ENCODE data around the gene TOX2.

DNA sequence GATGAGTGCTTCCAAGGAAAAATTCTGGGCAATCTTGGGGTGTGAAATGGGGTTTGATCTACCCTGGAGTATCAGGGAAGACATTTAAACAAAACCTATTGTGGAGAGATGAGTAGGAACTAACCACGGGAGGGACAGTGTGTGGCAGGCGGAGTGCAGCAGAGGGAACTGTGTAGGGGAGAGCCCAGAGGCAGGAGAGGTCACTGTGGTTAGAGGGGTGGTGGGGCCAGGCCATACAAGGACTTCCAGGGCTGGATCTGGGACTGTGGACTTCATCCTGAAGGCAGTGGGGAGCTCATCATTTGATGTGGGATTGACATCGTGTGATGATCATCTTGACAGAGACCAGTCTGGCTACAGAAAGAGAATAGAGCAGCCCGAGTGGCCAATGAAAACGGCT lies 89.0 kb downstream of the TOX2 start:
- TF ChIP-seq BHLHE40 (IDR thresholded peaks at IDR 0.05; ENCODE audit: low read depth, low read length) (no peak), RFX5 (IDR thresholded peaks at IDR 0.05; ENCODE audit: low read depth, low read length) (no peak), ELK1 (IDR thresholded peaks at IDR 0.05; ENCODE audit: borderline replicate concordance, low read depth, low read length) (no peak), POLR2A (IDR thresholded peaks at IDR 0.05; ENCODE audit: low read depth, low read length) (no peak), MAFK (IDR thresholded peaks at IDR 0.05; ENCODE audit: low read depth, low read length) (no peak), FOS (IDR thresholded peaks at IDR 0.05; ENCODE audit: low read depth, low read length) (no peak), USF2 (IDR thresholded peaks at IDR 0.05; ENCODE audit: low read depth, low read length) (no peak)
- TF ChIP-seq, protein P1, sequence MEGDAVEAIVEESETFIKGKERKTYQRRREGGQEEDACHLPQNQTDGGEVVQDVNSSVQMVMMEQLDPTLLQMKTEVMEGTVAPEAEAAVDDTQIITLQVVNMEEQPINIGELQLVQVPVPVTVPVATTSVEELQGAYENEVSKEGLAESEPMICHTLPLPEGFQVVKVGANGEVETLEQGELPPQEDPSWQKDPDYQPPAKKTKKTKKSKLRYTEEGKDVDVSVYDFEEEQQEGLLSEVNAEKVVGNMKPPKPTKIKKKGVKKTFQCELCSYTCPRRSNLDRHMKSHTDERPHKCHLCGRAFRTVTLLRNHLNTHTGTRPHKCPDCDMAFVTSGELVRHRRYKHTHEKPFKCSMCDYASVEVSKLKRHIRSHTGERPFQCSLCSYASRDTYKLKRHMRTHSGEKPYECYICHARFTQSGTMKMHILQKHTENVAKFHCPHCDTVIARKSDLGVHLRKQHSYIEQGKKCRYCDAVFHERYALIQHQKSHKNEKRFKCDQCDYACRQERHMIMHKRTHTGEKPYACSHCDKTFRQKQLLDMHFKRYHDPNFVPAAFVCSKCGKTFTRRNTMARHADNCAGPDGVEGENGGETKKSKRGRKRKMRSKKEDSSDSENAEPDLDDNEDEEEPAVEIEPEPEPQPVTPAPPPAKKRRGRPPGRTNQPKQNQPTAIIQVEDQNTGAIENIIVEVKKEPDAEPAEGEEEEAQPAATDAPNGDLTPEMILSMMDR (conservative IDR thresholded peaks at IDR 0.05; ENCODE audit: low read depth, low read length): no peak

Data from IMR-90 (cell line).